ENCODE results near the gene LRRC18.

LRRC18 gene

DNA sequence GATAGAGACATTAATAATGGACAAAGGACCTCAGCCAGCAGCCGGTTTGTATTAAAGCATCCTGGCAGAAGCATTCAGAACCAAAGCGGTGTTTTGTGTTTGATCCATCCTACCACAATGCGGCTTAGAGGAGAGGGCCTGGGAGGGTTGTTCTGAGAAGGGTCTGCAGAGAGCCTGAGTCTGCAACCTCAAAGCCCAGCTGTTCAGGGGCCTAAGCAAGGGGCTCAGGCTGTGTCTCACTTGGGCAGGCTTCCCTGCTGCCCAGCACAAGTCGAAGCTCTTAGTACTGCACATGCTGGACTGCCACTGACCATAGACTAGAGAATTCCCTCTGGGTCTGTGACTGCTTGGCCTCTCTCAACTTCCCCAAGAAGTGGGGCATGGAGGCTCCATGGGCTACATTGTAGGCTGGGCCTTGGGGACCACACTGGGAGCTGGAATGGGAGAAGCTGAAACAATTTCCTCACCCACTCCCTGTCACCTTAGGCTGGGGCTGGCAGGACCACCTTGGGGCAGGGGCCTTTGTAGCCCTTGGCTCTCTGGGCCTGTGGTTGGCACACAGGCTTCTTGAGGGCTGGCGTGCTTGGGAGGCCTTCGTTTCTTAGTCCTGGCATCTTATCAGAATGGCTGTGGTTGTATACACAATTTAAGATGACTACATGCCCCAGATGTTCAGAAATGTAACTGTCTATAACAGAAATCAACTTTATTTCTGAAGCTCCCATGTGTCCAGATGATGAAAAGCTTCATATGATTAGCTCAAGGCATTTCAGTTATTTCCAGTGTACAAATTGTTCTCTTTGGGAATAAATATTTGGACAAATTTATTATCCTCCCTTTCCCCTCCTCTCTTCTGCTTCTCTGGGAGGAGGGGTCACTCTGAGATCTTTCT, 44.5 kb downstream of the LRRC18 start:
- H3K4me1 Mint-ChIP-seq = peaks cover 3% of the 10 kb centered on the region
- no peak overlapping the region for H3K27ac Mint-ChIP-seq
- H3K27me3 Mint-ChIP-seq = no peaks in the 10 kb centered on the region
- H3K36me3 Mint-ChIP-seq = peaks cover 52% of the 10 kb centered on the region
- DNase-seq (ENCODE audit: low spot score in 2 of 2) (no peak), ATAC-seq (ENCODE audit: low read depth) (no peak)
- H3K4me3 Mint-ChIP-seq = no peak overlapping the region
- no peaks in the 10 kb centered on the region for H3K9me3 Mint-ChIP-seq

DNA sequence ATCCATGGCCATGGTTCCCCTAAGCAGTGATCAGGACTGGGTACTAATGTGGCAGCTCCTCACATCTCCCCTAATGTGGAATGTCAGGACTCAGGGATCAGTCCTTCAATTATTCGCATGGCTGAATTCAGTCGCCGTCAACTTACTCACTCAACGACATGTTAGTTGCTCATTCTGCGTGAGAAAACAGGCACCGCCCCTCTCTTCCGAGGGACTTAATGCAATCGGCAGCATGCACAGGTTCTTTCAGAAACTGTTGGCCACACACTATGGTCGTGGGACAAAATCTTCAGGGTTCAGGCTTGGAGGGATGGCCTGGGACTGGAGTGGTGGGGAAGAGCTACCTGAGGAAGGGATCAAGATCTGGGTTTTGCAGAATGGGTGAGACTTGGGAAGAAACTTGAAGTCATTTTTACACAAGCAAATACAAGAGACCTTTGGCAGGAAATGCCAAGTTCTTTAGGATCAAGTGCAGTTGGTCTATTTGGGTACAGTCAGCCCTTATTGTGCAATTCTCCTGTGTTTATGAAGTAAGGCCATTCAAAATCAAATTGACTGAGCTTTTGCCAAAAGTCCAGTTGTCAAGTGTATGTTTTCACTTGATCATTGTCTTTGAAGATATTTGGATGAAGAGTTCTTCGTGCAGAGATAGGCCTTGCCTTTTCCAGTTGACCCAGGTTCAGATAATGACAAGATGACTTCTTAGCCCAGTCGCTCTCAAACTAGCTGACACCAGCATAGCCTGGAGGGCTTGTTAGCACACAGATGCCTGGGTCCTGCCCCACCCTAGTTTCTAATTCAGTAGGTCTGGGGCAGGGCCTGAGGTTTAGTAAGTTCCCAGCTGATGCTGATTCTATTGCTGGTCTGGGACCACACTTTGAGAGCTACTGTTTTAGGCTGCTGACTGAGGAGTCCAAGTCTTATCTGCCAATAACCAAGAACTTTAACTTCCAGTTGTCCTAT, 48.5 kb downstream of the LRRC18 start:
- DNase-seq (ENCODE audit: low spot score in 2 of 2) = no peak
- ATAC-seq (ENCODE audit: low read depth) = no peak
- Mint-ChIP-seq H3K36me3 (peaks cover 46% of the 10 kb centered on the region), H3K27me3 (no peaks in the 10 kb centered on the region), H3K4me3 (no peak overlapping the region), H3K27ac (peak overlapping the region; percentile 56), H3K4me1 (peaks cover 6% of the 10 kb centered on the region), H3K9me3 (no peaks in the 10 kb centered on the region)

DNA sequence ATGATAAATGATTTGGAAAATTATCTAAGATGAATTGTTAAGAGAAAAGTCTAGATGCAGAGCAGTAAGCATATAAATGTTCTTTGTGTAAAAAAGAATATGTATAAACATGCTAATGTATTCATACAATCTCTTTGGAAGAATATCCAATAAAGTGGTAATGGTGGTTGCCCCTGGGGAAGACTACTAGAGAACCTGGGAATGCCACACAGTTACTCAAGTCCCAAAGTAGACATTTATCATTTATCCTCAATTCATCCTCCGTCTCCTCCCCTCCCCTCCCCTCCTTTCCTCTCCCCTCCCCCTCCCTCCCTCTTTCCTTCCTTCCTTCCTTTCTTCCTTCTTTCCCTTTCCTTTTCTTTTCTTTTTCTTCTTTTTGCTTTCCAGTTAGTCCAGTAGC, 51.7 kb downstream of the LRRC18 start:
- H3K27ac Mint-ChIP-seq = peak overlapping the region; percentile 76
- no peaks in the 10 kb centered on the region for H3K9me3 Mint-ChIP-seq
- peaks cover 43% of the 10 kb centered on the region for H3K36me3 Mint-ChIP-seq
- ATAC-seq (ENCODE audit: low read depth) (no peak), DNase-seq (ENCODE audit: low spot score in 2 of 2) (no peak)
- H3K27me3 Mint-ChIP-seq = no peaks in the 10 kb centered on the region
- H3K4me1 Mint-ChIP-seq = peaks cover 6% of the 10 kb centered on the region
- no peak overlapping the region for H3K4me3 Mint-ChIP-seq

DNA sequence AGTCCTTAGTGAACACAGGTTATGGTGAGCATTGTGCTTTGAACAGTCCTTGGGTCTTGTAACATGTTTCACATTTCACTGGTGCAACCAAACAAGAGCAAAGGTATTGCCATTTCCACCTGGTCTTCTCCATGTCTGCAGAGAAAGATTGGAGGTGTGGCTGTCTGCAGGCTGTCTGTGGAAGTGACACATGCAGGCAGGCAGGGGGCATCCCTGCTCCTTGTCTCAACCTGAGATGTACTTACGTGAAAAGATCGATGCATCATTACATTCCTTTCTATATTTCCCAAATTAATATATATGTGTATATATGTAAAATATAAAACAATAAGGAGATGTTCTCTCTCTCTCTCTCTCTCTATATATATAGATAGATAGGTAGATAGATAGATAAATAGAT, 54.3 kb downstream of the LRRC18 start:
- ATAC-seq (ENCODE audit: low read depth) (no peak), DNase-seq (ENCODE audit: low spot score in 2 of 2) (no peak)
- Mint-ChIP-seq H3K4me3 (no peak overlapping the region), H3K36me3 (peaks cover 40% of the 10 kb centered on the region), H3K27ac (no peak overlapping the region), H3K4me1 (peaks cover 11% of the 10 kb centered on the region), H3K27me3 (no peaks in the 10 kb centered on the region), H3K9me3 (no peaks in the 10 kb centered on the region)

DNA sequence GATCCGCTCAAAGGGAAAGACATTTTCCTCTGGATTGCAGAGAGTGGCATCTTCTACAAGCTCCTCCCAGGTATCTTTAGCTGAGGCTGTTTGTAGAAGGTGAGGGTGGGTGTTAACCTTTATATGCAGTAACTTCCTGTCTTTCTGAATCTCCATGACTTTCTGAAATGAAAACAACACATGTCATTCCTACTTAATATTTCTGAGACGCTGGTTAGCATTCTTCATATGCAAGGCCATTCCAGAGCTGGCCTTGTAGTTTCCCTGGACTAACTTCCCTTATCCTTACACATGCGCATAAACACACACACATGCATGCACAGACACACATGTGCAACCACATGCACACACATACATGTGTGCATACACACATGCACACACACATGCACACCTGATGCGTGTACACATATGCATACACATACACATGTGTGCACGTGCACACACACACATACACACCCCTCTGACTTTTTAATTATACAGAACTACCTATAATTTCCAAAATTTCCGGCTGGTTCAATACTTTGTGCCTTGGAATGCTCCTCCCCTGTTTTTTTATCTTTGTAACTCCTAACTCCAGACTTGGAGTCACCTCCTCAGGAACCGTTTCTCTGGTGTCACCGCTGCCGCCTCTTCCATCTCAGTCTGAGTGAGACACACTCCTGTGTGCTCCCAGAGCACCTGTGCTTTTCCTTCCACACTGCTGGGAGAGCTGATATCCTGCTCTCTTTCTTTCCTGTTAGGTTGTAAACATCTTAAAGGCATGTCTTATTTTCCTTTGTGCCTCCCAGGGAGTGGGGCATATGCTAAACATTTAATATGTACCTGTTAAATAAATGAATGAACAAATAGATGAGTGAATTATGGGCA, 55.2 kb downstream of the LRRC18 start:
- H3K27ac Mint-ChIP-seq = no peak overlapping the region
- H3K9me3 Mint-ChIP-seq = no peaks in the 10 kb centered on the region
- H3K36me3 Mint-ChIP-seq = peaks cover 40% of the 10 kb centered on the region
- H3K4me3 Mint-ChIP-seq = no peak overlapping the region
- ATAC-seq (ENCODE audit: low read depth) (no peak), DNase-seq (ENCODE audit: low spot score in 2 of 2) (no peak)
- no peaks in the 10 kb centered on the region for H3K27me3 Mint-ChIP-seq
- peaks cover 11% of the 10 kb centered on the region for H3K4me1 Mint-ChIP-seq

DNA sequence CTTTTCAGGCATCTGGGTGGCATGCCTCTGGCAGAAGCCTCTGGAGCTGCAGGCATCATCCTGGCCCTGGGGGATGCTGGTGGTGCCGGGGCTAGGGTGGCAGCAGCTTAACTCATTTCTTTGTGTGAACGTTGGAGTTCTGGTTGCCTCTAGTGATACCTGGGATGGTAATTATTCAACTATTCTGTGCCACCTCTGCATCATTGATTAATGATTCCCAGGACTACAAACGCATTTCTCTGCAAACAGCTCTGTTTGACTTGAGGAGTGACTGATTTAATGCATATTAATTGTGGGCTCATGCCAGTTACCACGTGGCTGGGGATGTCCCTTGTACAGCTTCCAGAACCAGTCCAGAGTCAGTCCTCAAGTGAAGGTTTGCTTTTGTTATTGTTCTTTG, 55.9 kb downstream of the LRRC18 start:
- Mint-ChIP-seq H3K9me3 (no peaks in the 10 kb centered on the region), H3K27me3 (no peaks in the 10 kb centered on the region), H3K4me1 (peaks cover 11% of the 10 kb centered on the region), H3K36me3 (peaks cover 40% of the 10 kb centered on the region), H3K27ac (no peak overlapping the region), H3K4me3 (no peak overlapping the region)
- ATAC-seq (ENCODE audit: low read depth) (no peak), DNase-seq (ENCODE audit: low spot score in 2 of 2) (no peak)

DNA sequence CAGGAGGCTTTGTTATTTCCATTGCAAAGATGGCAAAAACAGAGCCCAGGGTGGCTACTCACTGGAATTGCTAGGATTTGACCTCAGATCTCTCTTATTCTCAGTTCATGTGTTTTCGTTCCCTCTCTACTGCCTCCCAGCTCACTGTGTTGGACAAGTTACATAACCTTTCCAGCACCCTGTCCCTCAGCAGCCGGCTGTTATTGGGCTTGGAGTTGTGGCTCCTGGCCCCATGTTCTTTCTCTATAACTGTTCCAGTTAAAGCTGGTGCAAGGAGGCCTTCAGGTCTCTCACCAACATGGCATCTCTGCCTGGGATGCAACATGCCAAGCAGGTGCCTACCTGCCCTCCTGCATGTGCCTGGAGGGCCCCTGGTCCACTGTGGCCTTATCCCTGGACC, 56.8 kb downstream of the LRRC18 start:
- no peaks in the 10 kb centered on the region for H3K27me3 Mint-ChIP-seq
- no peak for DNase-seq (ENCODE audit: low spot score in 2 of 2)
- no peak overlapping the region for H3K4me3 Mint-ChIP-seq
- no peak overlapping the region for H3K27ac Mint-ChIP-seq
- ATAC-seq (ENCODE audit: low read depth) = no peak
- peaks cover 39% of the 10 kb centered on the region for H3K36me3 Mint-ChIP-seq
- no peaks in the 10 kb centered on the region for H3K9me3 Mint-ChIP-seq
- H3K4me1 Mint-ChIP-seq = peaks cover 8% of the 10 kb centered on the region

DNA sequence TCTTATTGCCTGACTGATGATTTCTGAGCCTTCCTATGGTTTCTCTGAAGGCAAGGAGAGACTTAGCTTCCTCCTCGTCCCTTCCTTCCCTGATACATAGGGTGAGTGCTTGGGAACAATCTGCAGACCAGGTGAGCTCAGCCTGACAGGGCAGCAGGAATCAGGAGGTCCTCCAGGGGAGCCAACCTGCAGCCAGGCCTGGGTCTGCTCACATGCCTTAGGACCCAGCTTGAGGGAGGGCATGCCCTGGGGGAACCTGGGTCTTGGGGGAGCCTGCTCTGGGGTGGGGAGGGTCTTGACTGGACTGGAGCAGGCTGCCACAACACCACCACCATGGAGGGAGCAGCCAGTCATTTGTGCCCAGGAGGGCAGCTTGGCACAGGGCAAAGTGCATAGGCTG, 57.7 kb downstream of the LRRC18 start:
- Mint-ChIP-seq H3K27ac (peak overlapping the region; percentile 47), H3K4me1 (peaks cover 8% of the 10 kb centered on the region), H3K27me3 (no peaks in the 10 kb centered on the region), H3K9me3 (no peaks in the 10 kb centered on the region), H3K4me3 (no peak overlapping the region), H3K36me3 (peaks cover 44% of the 10 kb centered on the region)
- DNase-seq (ENCODE audit: low spot score in 2 of 2) = no peak
- no peak for ATAC-seq (ENCODE audit: low read depth)

DNA sequence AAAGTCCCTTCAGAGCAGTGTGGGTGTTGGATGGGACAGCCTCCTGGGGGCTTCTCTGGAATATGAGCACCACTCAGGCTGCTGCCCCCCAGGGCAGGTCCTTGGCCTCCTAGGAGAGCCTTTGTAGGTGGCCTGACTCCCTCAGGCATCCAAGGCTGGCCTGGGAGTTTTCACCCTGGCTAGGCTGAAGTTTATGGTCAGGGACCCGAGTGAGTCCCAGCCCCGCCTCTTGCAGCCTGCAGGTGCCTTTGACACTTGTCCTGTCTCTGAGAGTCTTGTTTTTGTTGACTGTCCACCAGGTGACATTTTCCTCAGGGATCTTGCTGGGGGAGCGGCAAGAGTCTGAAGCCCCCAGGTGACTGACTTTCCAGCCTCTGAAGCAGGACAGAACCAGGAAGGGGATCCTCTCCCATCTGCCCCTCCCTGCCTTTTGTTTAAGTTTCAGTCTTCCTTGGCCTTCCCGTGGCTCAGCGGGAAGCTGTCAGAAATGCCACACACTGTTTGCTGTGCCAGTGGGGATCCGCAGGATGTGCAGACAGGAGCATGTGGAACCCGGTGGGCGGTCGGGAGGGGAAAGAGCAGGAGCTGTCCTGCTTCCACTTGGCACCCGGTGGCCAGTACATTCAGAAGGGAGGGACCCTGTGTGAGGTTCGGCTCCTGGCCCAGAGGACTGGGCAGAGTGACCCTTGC, 59.5 kb downstream of the LRRC18 start:
- Mint-ChIP-seq H3K27me3 (no peaks in the 10 kb centered on the region), H3K4me1 (peaks cover 8% of the 10 kb centered on the region), H3K4me3 (no peak overlapping the region), H3K36me3 (peaks cover 52% of the 10 kb centered on the region), H3K9me3 (no peaks in the 10 kb centered on the region), H3K27ac (peak overlapping the region; percentile 56)
- no peak for ATAC-seq (ENCODE audit: low read depth)
- DNase-seq (ENCODE audit: low spot score in 2 of 2) = no peak

DNA sequence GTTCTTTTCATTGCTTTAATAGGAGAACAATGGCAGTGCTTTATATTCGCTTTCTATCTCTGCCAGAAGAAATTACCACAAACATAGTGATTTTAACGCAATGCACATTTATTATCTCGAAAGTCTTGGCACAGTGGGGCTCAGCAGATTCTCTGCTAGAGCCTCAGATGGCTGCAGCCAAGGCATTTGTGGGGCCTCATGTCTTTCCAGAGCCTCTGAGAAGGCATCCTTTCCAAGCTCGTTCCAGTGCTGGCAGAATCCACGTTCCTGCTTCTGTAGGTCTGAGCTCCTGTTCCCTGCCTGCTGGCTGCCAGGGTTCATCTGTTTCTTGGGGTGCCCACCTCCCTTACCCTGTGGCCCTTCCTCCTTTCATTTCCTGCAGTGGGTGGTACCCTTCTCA, 60.2 kb downstream of the LRRC18 start:
- H3K4me1 Mint-ChIP-seq = peaks cover 8% of the 10 kb centered on the region
- no peak for DNase-seq (ENCODE audit: low spot score in 2 of 2)
- H3K36me3 Mint-ChIP-seq = peaks cover 52% of the 10 kb centered on the region
- ATAC-seq (ENCODE audit: low read depth) = no peak
- H3K4me3 Mint-ChIP-seq = no peak overlapping the region
- H3K27ac Mint-ChIP-seq = peak overlapping the region; percentile 56
- H3K9me3 Mint-ChIP-seq = no peaks in the 10 kb centered on the region
- no peaks in the 10 kb centered on the region for H3K27me3 Mint-ChIP-seq

DNA sequence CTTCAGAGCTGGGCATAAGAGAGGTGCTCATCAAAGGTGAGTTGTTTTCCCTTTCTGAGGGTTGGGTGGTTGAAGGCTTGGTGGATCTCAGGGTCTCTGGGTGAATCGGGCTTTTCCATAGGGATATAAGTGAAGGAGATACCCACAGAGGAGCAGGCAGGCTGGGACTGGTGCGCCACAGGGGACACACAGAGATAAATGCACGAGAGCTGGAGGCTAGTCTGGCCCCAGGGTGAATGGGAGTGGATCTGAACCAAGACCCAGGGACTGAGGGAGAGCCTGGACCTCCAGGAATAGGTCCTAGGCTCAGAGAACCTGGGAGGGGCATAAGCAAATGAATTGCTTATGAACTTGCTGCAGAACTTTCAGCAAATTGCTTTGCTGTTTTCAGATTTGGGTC, 61.5 kb downstream of the LRRC18 start:
- ATAC-seq (ENCODE audit: low read depth) (no peak), DNase-seq (ENCODE audit: low spot score in 2 of 2) (no peak)
- peaks cover 53% of the 10 kb centered on the region for H3K36me3 Mint-ChIP-seq
- peak overlapping the region; percentile 37 for H3K27ac Mint-ChIP-seq
- H3K27me3 Mint-ChIP-seq = no peaks in the 10 kb centered on the region
- H3K4me1 Mint-ChIP-seq = peaks cover 8% of the 10 kb centered on the region
- no peak overlapping the region for H3K4me3 Mint-ChIP-seq
- H3K9me3 Mint-ChIP-seq = no peaks in the 10 kb centered on the region

DNA sequence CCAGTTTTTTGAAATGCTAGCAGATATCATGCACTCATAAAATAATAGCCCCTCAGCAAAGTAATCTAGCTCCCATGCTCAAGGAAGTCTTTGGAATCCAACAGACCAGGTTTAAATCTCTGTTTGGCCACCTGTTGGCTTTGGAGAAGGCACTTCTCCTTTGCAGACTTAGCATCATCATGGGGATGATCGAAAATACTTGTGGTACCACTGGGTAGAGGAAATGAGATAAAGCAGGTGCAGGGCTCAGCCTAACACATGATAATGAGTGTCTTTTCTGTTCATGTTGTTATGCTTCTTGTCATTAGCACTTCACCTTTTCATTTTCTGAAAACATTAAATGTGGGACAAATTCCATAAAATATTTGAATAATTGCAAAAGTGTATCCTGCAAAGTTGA, 67.4 kb downstream of the LRRC18 start:
- ATAC-seq (ENCODE audit: low read depth) (peak; percentile 59), DNase-seq (ENCODE audit: low spot score in 2 of 2) (no peak)
- Mint-ChIP-seq H3K4me3 (no peak overlapping the region), H3K27ac (peak overlapping the region; percentile 63), H3K4me1 (no peaks in the 10 kb centered on the region), H3K9me3 (no peaks in the 10 kb centered on the region), H3K27me3 (no peaks in the 10 kb centered on the region), H3K36me3 (peaks cover 42% of the 10 kb centered on the region)
